ENCODE data around the gene PDE2A.

PDE2A gene

DNA sequence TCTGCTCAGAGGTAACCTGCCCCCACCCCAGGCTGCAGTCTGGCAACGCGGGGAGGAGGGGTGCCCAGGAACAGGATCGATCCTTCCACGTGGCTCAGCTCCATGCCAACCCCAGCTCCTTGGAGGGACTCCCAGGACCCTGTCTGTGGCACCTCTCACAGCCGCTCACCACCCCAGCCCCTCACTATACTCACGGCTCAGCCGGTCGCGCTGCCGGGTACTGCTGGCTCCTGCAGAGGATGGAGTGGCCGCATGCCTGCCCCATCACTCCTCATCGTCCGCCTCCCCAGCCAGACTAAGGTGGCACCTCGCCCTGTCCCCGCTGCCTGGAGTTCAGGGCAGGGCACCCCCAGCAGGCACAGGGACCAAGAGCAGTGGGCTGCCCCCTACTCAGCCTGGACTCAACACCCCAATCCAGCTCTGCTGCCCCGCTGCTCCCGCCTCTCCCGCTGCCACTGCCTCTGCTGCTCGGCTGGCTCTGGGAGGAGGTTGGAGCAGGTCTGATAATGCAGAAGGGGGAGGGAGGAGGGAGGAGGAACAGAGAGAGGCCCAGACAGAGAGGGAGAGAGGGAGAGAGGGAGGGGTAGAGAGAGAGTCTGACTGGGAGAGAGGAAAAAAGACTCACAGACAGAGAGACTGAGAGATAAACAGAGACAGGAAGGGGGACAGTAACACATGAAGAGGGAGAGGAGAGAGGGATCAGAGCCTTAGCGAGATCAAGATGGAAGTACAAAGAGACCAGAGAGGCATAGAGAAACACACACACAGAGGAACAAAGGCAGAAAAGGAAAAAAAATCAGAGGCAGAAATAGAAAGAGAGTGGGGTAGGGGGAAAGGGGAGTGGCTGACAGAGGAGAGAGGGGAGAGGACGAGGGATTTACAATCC, at the start of gene PDE2A:
TSS of gene PDE2A (minus strand) at position 480 of the 886 bp plus-strand sequence. CDS start at position 265, 215 bp downstream.
- TF ChIP-seq GATA2 (IDR thresholded peaks at IDR 0.05; ENCODE audit: low read depth, low read length) (no peak), GATA3 (IDR thresholded peaks at IDR 0.05; ENCODE audit: low read depth, low read length) (no peak)

DNA sequence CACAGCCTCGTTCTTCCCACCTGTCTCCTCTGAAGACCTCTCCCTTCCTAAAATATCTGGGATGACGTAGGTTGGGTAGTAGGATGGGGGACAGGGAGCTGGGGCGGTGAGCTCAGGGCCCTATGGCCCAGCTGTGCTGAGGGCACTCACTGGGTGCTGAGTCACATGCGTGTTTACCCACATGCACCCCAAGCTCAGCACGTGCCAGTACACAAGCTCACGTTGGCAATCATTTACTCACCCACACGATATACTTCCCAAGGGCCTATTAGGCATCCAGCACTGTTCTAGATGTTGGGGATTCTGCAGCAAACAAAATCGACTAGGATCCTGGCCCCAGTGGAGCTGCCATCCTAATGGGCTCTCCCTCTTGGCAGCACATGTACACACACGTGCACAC, 49.3 kb upstream of the PDE2A start:
- TF ChIP-seq GATA2 (IDR thresholded peaks at IDR 0.05; ENCODE audit: low read depth, low read length), result no peak
- no peak for TF ChIP-seq GATA3 (IDR thresholded peaks at IDR 0.05; ENCODE audit: low read depth, low read length)

DNA sequence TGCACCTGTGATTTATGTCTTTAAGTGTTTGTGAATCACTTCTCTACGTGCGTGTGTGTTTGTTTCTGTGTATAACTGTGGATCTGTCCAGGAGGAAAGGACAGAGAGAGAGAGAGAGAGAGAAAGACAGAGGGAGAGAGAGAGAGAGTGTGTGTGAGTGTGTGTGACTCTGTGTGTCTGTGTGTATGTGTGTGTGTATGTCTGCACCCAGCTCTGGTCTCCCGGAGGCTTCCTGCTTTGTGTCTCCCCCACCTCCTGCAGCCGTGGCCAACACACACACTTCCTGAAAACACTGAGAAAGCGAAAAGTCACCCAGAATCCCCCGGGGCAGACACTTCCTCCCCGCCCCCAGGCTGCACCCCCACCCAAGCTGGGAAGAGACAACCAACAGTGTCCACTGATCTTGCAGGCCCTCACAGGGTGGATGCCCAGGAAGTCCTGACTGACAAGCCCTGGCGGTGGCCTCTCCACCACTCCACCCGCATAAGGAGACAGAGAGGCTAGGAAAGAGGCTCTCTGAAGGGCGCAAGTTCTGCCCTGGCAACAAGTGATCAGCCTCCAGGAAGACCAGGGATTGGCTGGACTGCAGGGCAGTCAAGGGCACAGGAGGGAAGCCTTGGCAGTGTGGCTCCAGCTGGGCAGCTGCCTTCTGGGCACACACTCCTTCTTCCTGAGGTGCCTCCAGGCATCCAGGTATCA, 48.0 kb upstream of the PDE2A start:
- TF ChIP-seq GATA3 (IDR thresholded peaks at IDR 0.05; ENCODE audit: low read depth, low read length) (no peak), GATA2 (IDR thresholded peaks at IDR 0.05; ENCODE audit: low read depth, low read length) (no peak)

DNA sequence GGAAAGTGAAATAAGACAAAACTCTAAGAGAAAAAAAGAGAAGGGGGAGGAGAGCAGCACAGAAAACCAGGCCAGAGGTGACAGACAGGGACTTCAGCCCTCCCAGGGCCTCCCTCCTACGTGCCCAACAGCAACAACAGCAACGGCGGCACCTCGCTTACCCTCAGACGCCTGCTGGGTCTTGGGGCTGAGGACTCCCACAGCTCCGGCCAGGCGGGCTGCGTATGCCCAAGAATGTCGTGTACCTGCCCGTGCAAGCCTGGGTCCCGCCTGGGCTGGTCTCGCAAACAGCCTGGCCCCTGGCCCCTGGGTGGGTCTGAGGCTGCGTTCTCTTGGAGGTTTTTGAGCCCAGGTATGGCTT, 47.4 kb upstream of the PDE2A start:
- TF ChIP-seq GATA2 (IDR thresholded peaks at IDR 0.05; ENCODE audit: low read depth, low read length) (no peak), GATA3 (IDR thresholded peaks at IDR 0.05; ENCODE audit: low read depth, low read length) (no peak)

DNA sequence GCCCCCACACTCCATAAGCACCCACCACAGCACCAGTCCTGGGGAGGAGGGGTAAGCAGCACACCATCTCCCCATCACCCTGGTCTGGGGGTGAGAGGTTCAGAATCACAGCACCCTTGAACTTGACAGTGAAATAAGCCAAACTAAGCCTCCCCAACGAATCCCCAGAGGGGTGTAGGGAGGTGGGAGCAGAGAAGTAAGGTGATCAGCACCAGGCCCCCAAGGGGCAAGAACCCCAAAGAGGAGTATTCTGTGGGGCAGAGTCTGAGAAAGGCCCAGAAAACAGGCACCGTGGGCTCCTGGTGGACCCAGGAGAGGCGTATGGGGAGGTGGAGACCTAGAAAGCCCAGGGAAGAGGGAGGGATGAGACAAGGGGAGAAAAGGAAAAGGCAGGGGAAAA, 47.1 kb upstream of the PDE2A start:
- no peak for TF ChIP-seq GATA3 (IDR thresholded peaks at IDR 0.05; ENCODE audit: low read depth, low read length)
- TF ChIP-seq GATA2 (IDR thresholded peaks at IDR 0.05; ENCODE audit: low read depth, low read length), result no peak

DNA sequence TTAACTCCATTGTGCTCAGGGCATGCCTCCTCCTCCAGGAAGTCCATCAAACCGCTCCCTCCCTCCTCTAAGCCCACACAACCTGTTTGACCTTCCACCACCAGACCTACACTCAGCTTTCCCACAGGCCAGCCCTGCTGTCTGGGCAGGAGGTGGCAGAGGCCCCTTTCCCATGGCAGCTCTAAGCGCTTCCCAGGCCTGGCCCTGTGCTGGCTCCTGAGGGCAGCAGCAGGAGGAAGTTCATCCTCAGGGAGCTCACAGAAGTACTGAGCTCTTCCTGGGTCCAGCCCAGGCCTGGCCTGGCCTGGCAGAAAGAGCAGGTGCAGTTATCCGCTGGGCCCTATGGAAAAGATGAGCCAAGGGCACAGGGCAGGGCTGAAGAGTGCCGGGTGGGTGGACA, 46.6 kb upstream of the PDE2A start:
- TF ChIP-seq GATA2 (IDR thresholded peaks at IDR 0.05; ENCODE audit: low read depth, low read length) (no peak), GATA3 (IDR thresholded peaks at IDR 0.05; ENCODE audit: low read depth, low read length) (no peak)

DNA sequence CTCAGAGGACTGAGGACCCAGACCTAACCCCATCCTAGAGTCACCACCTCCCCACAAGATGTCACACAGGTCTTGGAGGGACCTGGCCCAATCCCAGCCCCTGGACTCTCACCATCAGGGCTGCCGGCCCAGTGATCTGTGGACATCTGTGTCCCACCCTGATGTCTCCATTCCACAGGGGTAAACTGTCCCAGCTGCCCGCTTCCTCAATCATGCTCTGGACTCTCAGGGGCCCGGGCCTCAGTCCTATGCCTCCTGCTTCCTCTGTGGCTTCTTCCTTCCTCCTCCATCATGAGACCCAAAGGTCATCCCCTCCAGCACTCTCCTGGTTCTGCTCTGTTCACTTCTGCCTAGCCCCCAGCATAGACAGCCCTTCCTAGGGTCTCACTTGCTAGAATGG, 45.8 kb upstream of the PDE2A start:
- no peak for TF ChIP-seq GATA3 (IDR thresholded peaks at IDR 0.05; ENCODE audit: low read depth, low read length)

DNA sequence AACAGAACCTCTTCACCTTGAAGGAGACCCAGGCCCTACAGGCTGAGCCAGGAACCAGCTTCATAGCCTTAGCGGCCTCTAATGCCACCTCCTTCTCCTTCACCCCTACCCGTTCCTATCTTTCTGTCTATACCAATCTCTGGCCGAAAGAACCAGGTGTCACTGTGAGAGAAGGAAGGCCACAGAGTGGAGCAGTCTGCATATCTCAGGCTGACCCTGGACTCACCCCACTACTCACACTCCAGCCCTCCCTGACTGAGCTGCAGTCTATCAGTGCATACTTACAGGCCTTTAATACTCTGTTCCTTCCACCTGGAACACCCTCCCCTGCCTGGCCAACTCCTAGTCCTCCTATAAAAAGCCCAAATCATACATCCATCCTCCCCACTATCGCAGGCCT, 45.3 kb upstream of the PDE2A start:
- TF ChIP-seq GATA2 (IDR thresholded peaks at IDR 0.05; ENCODE audit: low read depth, low read length), result no peak
- no peak for TF ChIP-seq GATA3 (IDR thresholded peaks at IDR 0.05; ENCODE audit: low read depth, low read length)

DNA sequence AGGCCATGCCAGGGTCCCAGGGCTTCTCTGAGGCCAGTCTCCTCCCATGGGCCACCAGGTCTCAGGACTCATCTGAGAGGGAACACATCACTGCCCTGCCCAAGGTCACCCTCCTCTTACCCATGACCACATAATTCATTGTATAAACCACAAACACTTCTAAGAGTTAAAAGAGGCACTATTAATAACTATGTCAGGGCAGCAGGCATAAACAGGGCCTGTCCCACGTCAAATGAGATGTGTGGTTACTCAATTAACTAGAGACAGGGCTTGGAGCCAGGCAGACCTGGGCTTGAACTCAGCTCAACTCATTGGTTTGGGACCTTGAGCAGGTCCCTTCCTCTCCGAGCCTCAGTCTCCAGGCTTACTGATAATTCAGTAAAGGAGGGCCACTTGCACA, 44.9 kb upstream of the PDE2A start:
- TF ChIP-seq GATA2 (IDR thresholded peaks at IDR 0.05; ENCODE audit: low read depth, low read length), result no peak
- no peak for TF ChIP-seq GATA3 (IDR thresholded peaks at IDR 0.05; ENCODE audit: low read depth, low read length)

DNA sequence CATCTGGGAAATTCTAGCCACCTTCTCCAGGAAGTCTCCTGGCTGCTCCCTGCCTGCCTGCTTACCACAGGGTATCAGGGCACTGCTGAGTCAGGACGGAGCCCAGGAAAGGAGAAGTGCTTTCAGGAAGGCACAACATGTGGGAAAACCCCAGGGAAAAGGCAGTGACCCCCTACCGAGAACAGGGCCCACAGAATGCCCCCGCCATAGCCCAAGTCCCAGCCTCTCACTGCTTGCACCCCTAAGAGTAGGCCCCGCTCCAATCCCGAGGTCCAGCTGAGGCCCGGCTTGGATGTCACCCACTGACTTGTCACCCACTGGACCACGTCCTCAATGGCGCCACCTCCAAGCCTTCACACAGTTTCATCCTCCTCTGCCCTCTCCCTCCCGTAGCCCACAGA, 43.9 kb upstream of the PDE2A start:
- no peak for TF ChIP-seq GATA2 (IDR thresholded peaks at IDR 0.05; ENCODE audit: low read depth, low read length)
- TF ChIP-seq GATA3 (IDR thresholded peaks at IDR 0.05; ENCODE audit: low read depth, low read length), result no peak

DNA sequence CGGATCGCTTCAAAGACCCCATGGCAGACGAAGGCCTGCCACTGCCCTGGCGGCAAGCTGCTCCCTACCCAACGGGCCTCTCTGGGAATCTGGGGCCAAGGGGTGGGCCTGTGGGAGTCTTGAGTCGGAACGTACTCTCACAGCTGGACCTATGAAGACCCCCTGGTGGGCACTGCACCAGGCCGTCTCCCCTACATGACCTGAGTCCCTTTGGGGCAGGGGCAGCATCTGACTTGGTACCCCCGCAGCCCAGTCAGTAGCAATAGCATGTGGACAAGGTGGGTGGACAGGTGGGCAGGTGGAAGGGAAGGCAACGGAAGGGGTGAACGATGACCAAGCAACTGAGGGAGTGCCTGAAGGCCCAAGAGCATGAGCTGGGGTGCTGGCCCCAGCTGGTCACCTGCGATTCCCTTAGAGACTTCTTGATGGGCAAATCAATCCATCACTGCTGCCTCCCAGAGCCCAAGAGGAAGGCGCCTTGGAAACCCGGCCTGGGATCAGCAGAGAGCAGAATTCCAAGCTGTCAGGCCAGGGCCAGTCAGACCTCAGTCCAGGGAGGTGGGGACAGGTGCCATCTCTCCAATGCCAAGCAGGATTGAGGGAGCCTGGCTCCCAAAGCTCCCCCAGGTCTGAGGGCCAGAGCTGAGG, 42.7 kb upstream of the PDE2A start:
- TF ChIP-seq GATA3 (IDR thresholded peaks at IDR 0.05; ENCODE audit: low read depth, low read length), result no peak
- no peak for TF ChIP-seq GATA2 (IDR thresholded peaks at IDR 0.05; ENCODE audit: low read depth, low read length)

DNA sequence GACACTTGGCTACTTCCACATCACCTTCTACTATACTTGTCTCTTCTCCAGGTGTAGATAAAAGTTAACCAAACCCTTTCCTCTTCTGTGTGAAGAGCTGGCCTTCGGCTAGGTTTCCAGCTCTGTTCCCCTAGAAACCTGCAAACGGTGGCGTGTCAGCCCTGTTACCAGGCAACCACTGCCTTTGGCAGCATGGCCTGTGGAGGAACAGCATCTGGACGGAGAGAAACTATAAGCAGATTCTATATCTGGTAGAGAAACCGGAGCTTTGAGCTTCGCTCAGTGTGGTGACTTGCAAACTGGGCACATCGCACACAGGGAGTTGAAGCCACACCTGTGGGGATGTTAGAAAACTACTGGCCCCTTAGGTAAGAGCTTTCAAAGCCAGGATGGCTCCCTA, 42.1 kb upstream of the PDE2A start:
- no peak for TF ChIP-seq GATA2 (IDR thresholded peaks at IDR 0.05; ENCODE audit: low read depth, low read length)
- TF ChIP-seq GATA3 (IDR thresholded peaks at IDR 0.05; ENCODE audit: low read depth, low read length), result no peak

DNA sequence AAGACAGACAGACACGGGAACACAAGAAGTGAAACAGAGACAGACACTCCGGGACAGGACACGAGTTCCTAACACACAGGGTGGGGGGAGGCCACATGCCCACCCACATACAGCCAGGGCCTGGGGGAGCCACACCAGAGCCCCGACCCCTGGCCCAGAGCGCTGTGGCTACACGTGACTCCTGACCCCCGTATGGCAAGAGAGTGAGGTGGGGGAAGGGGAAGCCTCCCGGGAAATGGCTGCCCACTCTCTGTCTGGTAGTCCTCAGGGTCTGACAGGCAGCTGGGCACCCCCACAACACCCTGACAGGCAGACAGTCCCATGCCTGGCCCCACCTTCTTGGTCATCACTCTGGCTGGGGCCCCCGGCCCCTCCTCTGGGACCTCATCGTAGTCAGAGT, 38.6 kb upstream of the PDE2A start:
- TF ChIP-seq GATA3 (IDR thresholded peaks at IDR 0.05; ENCODE audit: low read depth, low read length) (no peak), GATA2 (IDR thresholded peaks at IDR 0.05; ENCODE audit: low read depth, low read length) (no peak)

DNA sequence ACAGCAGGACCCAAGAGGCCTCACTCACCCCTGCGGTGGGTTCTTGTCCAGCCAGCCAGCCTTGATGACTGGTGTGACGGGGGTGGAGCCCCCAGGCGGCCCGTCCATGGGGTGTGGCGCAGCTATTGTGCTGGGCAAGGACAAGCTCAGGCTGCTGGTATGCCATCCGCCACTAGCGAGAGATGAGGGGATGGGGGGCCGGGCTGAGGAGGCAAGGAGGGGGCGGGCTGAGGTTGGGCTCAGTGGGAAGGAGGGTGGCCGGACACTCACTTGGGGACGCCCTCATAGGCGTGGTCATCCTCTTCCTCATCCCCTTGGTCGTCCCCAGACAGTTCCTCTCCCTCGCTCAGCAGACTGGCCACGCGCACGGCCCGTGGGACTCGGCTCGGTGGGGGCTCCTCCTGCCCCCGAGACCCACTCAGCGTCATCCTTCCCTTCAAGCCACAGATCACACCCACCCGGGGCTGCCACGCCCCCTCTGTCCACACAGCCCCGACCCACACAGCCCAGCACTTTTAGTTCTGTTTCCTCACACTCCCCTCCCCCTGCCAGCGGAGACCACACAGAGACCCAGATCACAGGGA, 38.0 kb upstream of the PDE2A start:
- TF ChIP-seq GATA3 (IDR thresholded peaks at IDR 0.05; ENCODE audit: low read depth, low read length), result no peak
- no peak for TF ChIP-seq GATA2 (IDR thresholded peaks at IDR 0.05; ENCODE audit: low read depth, low read length)
